ENCODE data around the gene AIF1L. TPM values are rescaled to one million over a fixed set of nuclear protein-coding genes. Genes with fewer than 3 reads are reported as not detected.

AIF1L gene
- total RNA-seq, 1 experiment from 2014 or later: 6.0 TPM

- ChIA-PET CTCF (interaction anchor here (0.7 kb wide), 2 partner anchors 17 to 159 kb away, joined by 3 to 4 read pairs; no protein-coding TSS in a partner anchor), POLR2A (no interaction called here)
- BruUV-seq (replicated peaks): no TSS peak
- intact Hi-C loops (cut with micrococcal nuclease; ENCODE audit: unreplicated experiment): no loop called here
- DNase-seq (ENCODE audit: low read depth, low spot score) (no peak), ATAC-seq (no peak)
- Histone ChIP-seq H3K4me1 (ENCODE audit: control insufficient read depth, insufficient read depth, low read length) (0 out of 2 replicates have a peak, but pooled peaks cover 5% of the 10 kb centered on the region), H3K9me3 (ENCODE audit: control insufficient read depth, insufficient read depth, low read depth, low read length) (no peaks in the 10 kb centered on the region), H3K4me3 (ENCODE audit: low read depth in 2 of 2, low read length in 2 of 2) (no peak overlapping the region), H3K27ac (ENCODE audit: low read length) (no peak overlapping the region), H3K27me3 (ENCODE audit: control insufficient read depth, insufficient read depth, low read length) (no peaks in the 10 kb centered on the region), H3K36me3 (ENCODE audit: control insufficient read depth, insufficient read depth, low read length) (no peaks in the 10 kb centered on the region; the same call in 1 of the 2 replicates)
- in situ Hi-C loops (cut with HindIII; ENCODE audit: low pct_unique_long_range_greater_than_20kb, low sequenced_read_pairs): no loop called here
- no peak for TF ChIP-seq POLR2AphosphoS5 (IDR thresholded peaks at IDR 0.05; ENCODE audit: low read depth, low read length)
- no peak for TF ChIP-seq REST (IDR thresholded peaks at IDR 0.05; ENCODE audit: insufficient read depth in 1 of 2, low read depth in 2 of 2, low read length in 1 of 2)
- TF ChIP-seq CTCF (IDR thresholded peaks at IDR 0.05): no peak
- TF ChIP-seq TCF7L2 (IDR thresholded peaks at IDR 0.05; ENCODE audit: low read depth, low read length): no peak
- TF ChIP-seq SIN3A (IDR thresholded peaks at IDR 0.05; ENCODE audit: borderline replicate concordance, insufficient read depth, low read depth, low read length): no peak
Observed at GRCh38 chr9:131092548-131093440, 3.5 kb upstream of the AIF1L start.

GRCh38 chr9:131094015-131094414, 2.3 kb upstream of the AIF1L start:
- CTCF ChIA-PET: no interaction called here

More at GRCh38 chr9:131094015-131094414, 2.3 kb upstream of the AIF1L start:
- Histone ChIP-seq H3K36me3 (ENCODE audit: control insufficient read depth, insufficient read depth, low read length) (no peaks in the 10 kb centered on the region; the same call in 1 of the 2 replicates), H3K9me3 (ENCODE audit: control insufficient read depth, insufficient read depth, low read depth, low read length) (no peaks in the 10 kb centered on the region), H3K27ac (ENCODE audit: low read length) (no peak overlapping the region), H3K4me3 (ENCODE audit: low read depth in 2 of 2, low read length in 2 of 2) (no peak overlapping the region), H3K27me3 (ENCODE audit: control insufficient read depth, insufficient read depth, low read length) (no peaks in the 10 kb centered on the region), H3K4me1 (ENCODE audit: control insufficient read depth, insufficient read depth, low read length) (0 out of 2 replicates have a peak, but pooled peaks cover 5% of the 10 kb centered on the region)
- BruUV-seq (replicated peaks): no TSS peak
- POLR2A ChIA-PET: no interaction called here
- in situ Hi-C loops (cut with HindIII; ENCODE audit: low pct_unique_long_range_greater_than_20kb, low sequenced_read_pairs): no loop called here
- ATAC-seq (no peak), DNase-seq (ENCODE audit: low read depth, low spot score) (no peak)
- intact Hi-C loops (cut with micrococcal nuclease; ENCODE audit: unreplicated experiment): no loop called here
- TF ChIP-seq REST (IDR thresholded peaks at IDR 0.05; ENCODE audit: insufficient read depth in 1 of 2, low read depth in 2 of 2, low read length in 1 of 2) (no peak), TCF7L2 (IDR thresholded peaks at IDR 0.05; ENCODE audit: low read depth, low read length) (no peak), SIN3A (IDR thresholded peaks at IDR 0.05; ENCODE audit: borderline replicate concordance, insufficient read depth, low read depth, low read length) (no peak), POLR2AphosphoS5 (IDR thresholded peaks at IDR 0.05; ENCODE audit: low read depth, low read length) (no peak), CTCF (IDR thresholded peaks at IDR 0.05) (no peak)

All from Panc1 (cell line).